IPS DF 6.9 (cell line): Measurements from ENCODE around the gene TMEM114.

Source experiments
- DNase-seq: peaks from one replicate; pipeline ENCODE4 v3.0.0-alpha.2; 2013; ENCODE audit warnings: low read depth, low spot score
- H3K27ac ChIP-seq: one replicate; pipeline ENCODE4 v1.5.1; 2013; ENCODE audit warnings: low read length, control low read depth
- H3K27me3 ChIP-seq: 2 replicates; pipeline ENCODE4 v1.6.1; 2013; ENCODE audit warnings: mild to moderate bottlenecking, low read length; ENCODE audit not compliant: control insufficient read depth, insufficient read depth
- H3K36me3 ChIP-seq: 2 replicates; pipeline ENCODE4 v1.6.1; 2013; ENCODE audit warnings: low read length; ENCODE audit not compliant: control insufficient read depth, insufficient read depth
- H3K4me1 ChIP-seq: 2 replicates; pipeline ENCODE4 v1.6.1; 2013; ENCODE audit warnings: low read length; ENCODE audit not compliant: control insufficient read depth, insufficient read depth
- H3K4me3 ChIP-seq: 2 replicates; pipeline ENCODE4 v1.5.1; 2013; ENCODE audit warnings: mild to moderate bottlenecking, low read length
- H3K9me3 ChIP-seq: 2 replicates; pipeline ENCODE4 v1.6.1; 2013; ENCODE audit warnings: low read length, inconsistent platforms; ENCODE audit not compliant: control insufficient read depth, insufficient read depth
- WGBS: extraction: QIAGEN DNeasy Blood & Tissue Kit; methylation state at CpG from one replicate; pipeline ENCODE4 v1.1.7; 2013; ENCODE audit warnings: mixed read lengths, missing lambda C conversion rate; ENCODE audit not compliant: insufficient read length, insufficient coverage; 5-methylcytosine and 5-hydroxymethylcytosine counted together

Gene TMEM114

GRCh38 chr16:8548166-8548565 lies 42.1 kb downstream of the TMEM114 start:
- no peak for DNase-seq
- H3K36me3 ChIP-seq: no peaks in the 10 kb centered on the region
- H3K27me3 ChIP-seq: no peaks in the 10 kb centered on the region
- H3K9me3 ChIP-seq: no peaks in the 10 kb centered on the region
- no CpG with 5 or more reads among the region's 3 CpGs for WGBS
- H3K4me3 ChIP-seq: no peak overlapping the region
- no peaks in the 10 kb centered on the region for H3K4me1 ChIP-seq
- H3K27ac ChIP-seq: no peak overlapping the region

GRCh38 chr16:8547762-8548161 lies 42.5 kb downstream of the TMEM114 start:
- no peak overlapping the region for H3K4me3 ChIP-seq
- H3K27me3 ChIP-seq: no peaks in the 10 kb centered on the region
- no peak overlapping the region for H3K27ac ChIP-seq
- no peaks in the 10 kb centered on the region for H3K9me3 ChIP-seq
- DNase-seq: no peak
- H3K4me1 ChIP-seq: no peaks in the 10 kb centered on the region
- no CpG with 5 or more reads among the region's 8 CpGs for WGBS
- H3K36me3 ChIP-seq: no peaks in the 10 kb centered on the region

DNA sequence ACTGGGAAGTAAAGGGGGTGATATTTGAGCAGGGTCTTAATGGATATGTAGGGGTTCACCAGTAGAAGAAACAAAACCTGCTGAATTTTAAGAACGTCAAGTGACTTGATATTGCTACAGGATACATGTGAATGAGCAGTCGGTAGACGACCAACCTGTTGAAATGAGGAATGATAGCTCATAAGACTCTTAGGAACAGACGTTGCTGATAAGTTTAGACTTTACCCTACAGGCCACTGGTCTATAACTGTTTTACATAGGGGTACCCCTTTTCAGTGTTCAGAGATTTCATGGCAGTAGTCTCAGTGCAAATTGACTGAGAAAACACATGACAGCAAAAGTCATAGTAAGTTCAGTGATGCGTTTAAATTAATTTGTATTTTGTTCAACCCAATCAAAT lies 45.9 kb downstream of the TMEM114 start:
- H3K4me1 ChIP-seq: no peaks in the 10 kb centered on the region
- no peak for DNase-seq
- no peaks in the 10 kb centered on the region; the same call in 1 of the 2 replicates for H3K9me3 ChIP-seq
- H3K36me3 ChIP-seq: no peaks in the 10 kb centered on the region
- no peaks in the 10 kb centered on the region for H3K27me3 ChIP-seq
- no CpG with 5 or more reads among the region's 5 CpGs for WGBS
- H3K4me3 ChIP-seq: no peak overlapping the region
- H3K27ac ChIP-seq: no peak overlapping the region

DNA sequence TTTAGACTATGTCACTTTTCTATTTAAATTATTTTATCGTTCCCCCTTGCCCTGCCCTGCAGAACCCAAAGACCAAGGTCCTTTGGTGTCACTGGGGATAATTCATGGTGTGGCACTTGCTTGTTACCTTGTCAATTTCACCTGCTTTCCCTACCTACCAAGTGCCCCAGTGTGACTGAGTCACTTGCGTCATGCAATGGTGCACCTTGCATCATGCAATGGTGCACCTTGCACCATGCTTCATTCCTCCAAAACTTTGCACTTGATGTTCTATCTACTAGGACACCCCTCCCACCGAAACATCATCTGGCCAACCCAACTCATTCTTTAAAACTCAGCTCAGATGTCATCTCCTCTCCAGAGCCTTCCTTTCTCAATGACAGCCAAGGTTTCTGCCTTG lies 47.1 kb downstream of the TMEM114 start:
- WGBS: no CpG with 5 or more reads among the region's 3 CpGs
- DNase-seq: no peak

GRCh38 chr16:8542393-8542792 lies 47.9 kb downstream of the TMEM114 start:
- no peaks in the 10 kb centered on the region; the same call in 1 of the 2 replicates for H3K9me3 ChIP-seq

More for the DNA sequence above, 47.1 kb downstream of the TMEM114 start:
- Histone ChIP-seq H3K36me3 (no peaks in the 10 kb centered on the region), H3K27ac (no peak overlapping the region), H3K9me3 (no peaks in the 10 kb centered on the region; the same call in 1 of the 2 replicates), H3K4me1 (no peaks in the 10 kb centered on the region), H3K27me3 (no peaks in the 10 kb centered on the region), H3K4me3 (no peak overlapping the region)

GRCh38 chr16:8541868-8542267 lies 48.4 kb downstream of the TMEM114 start:
- no CpG with 5 or more reads among the region's 4 CpGs for WGBS
- Histone ChIP-seq H3K4me3 (no peak overlapping the region), H3K4me1 (no peaks in the 10 kb centered on the region), H3K27me3 (no peaks in the 10 kb centered on the region), H3K36me3 (no peaks in the 10 kb centered on the region), H3K9me3 (no peaks in the 10 kb centered on the region; the same call in 1 of the 2 replicates), H3K27ac (no peak overlapping the region)
- DNase-seq: no peak

More at GRCh38 chr16:8542393-8542792, 47.9 kb downstream of the TMEM114 start:
- Histone ChIP-seq H3K27me3 (no peaks in the 10 kb centered on the region), H3K4me3 (no peak overlapping the region), H3K4me1 (no peaks in the 10 kb centered on the region), H3K27ac (no peak overlapping the region), H3K36me3 (no peaks in the 10 kb centered on the region)
- WGBS: no CpG with 5 or more reads among the region's 2 CpGs
- no peak for DNase-seq

DNA sequence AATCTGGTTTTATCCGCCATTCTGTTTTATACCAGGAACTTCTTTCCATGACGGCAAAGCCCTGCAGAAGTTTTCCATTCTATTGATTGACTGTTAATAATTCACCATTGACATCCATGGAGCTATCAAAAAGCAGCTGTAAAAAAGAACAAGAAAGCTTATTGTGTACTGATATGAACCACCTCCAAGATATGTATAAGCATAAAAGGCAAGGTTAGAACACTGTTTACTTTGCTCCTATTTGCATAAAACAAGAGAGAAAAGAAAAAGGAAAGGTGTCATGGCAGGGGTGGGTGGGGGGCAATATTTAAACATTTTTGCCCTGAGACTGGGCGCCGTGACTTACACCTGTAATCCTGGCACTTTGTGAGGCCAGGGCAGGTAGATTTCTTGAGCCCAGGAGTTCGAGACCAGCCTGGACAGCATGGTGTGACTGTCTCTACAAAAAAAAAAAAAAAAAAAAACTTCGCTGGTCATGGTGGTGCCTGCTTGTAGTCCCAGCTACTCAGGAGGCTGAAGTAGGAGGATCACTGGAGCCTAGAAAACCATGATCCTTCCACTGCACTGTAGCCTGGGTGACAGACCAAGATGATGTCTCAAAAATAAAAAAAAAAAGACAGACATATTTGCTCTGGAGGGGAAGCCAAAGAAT lies 52.5 kb downstream of the TMEM114 start:
- no peaks in the 10 kb centered on the region for H3K27me3 ChIP-seq
- no peaks in the 10 kb centered on the region for H3K4me1 ChIP-seq
- H3K4me3 ChIP-seq: no peak overlapping the region
- DNase-seq: no peak
- H3K36me3 ChIP-seq: no peaks in the 10 kb centered on the region
- no CpG with 5 or more reads among the region's 6 CpGs for WGBS
- H3K27ac ChIP-seq: no peak overlapping the region
- H3K9me3 ChIP-seq: no peaks in the 10 kb centered on the region; the same call in 1 of the 2 replicates

- Histone ChIP-seq H3K27me3 (no peaks in the 10 kb centered on the region), H3K36me3 (no peaks in the 10 kb centered on the region), H3K27ac (no peak overlapping the region), H3K4me3 (no peak overlapping the region), H3K4me1 (no peaks in the 10 kb centered on the region), H3K9me3 (no peaks in the 10 kb centered on the region)
- no peak for DNase-seq
- WGBS: no CpG with 5 or more reads among the region's 2 CpGs
Measured at GRCh38 chr16:8533509-8533908, 56.8 kb downstream of the TMEM114 start.

DNA sequence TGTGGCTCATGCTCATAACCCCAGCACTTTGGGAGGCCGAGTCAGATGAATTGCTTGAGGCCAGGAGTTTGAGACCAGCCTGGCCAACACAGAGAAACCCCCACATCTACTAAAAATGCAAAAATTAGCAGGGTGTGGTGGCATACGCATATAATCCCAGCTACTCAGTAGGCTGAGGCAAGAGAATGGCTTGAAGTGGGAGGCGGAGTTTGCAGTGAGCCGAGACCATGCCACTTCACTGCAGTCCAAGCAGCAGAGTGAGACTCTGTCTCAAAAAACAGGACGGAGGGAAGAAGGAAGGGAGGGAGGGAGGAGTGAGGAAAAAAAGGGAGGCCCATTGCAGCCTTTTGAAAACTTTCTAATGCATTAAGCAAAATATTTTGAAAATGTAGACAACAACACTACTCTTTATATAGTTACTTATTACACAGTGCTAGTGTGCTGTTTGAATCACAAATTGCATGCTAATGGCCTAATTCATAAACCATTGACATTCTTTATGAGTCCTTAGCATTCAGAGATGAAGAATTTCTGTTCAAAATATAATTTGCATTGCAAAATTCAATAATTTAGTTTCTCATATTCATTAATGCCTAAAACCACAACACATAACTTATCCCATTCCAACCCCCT lies 59.4 kb downstream of the TMEM114 start:
- Histone ChIP-seq H3K27me3 (no peaks in the 10 kb centered on the region), H3K4me3 (no peak overlapping the region), H3K4me1 (no peaks in the 10 kb centered on the region), H3K36me3 (no peaks in the 10 kb centered on the region), H3K9me3 (no peaks in the 10 kb centered on the region), H3K27ac (no peak overlapping the region)
- DNase-seq: no peak
- WGBS: no CpG with 5 or more reads among the region's 5 CpGs

- WGBS: no CpG with 5 or more reads among the region's 5 CpGs
- Histone ChIP-seq H3K4me3 (no peak overlapping the region), H3K4me1 (no peaks in the 10 kb centered on the region), H3K36me3 (no peaks in the 10 kb centered on the region), H3K27me3 (no peaks in the 10 kb centered on the region), H3K27ac (no peak overlapping the region), H3K9me3 (no peaks in the 10 kb centered on the region)
- no peak for DNase-seq
Measured at GRCh38 chr16:8528471-8528870, 61.8 kb downstream of the TMEM114 start.

- no CpG with 5 or more reads among the region's 6 CpGs for WGBS
- no peak overlapping the region for H3K27ac ChIP-seq
Measured at GRCh38 chr16:8523932-8524331, 66.4 kb downstream of the TMEM114 start.

More at GRCh38 chr16:8523932-8524331, 66.4 kb downstream of the TMEM114 start:
- no peaks in the 10 kb centered on the region for H3K36me3 ChIP-seq
- no peaks in the 10 kb centered on the region for H3K4me1 ChIP-seq
- no peak for DNase-seq
- H3K9me3 ChIP-seq: no peaks in the 10 kb centered on the region; the same call in 1 of the 2 replicates
- no peaks in the 10 kb centered on the region for H3K27me3 ChIP-seq
- H3K4me3 ChIP-seq: no peak overlapping the region
